ENCODE measurements around the gene PABPN1L. TPM values are rescaled to one million over a fixed set of nuclear protein-coding genes. Genes with fewer than 3 reads are reported as not detected.

The PABPN1L gene, protein sequence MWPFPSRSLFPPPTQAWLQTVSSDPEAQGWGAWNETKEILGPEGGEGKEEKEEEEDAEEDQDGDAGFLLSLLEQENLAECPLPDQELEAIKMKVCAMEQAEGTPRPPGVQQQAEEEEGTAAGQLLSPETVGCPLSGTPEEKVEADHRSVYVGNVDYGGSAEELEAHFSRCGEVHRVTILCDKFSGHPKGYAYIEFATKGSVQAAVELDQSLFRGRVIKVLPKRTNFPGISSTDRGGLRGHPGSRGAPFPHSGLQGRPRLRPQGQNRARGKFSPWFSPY
- polyA plus RNA-seq: 0.12 TPM
- long read RNA-seq, donor 1: 0 reads
- long read RNA-seq, donor 2: 0 reads
- long read RNA-seq, donor 3: 0 reads
- long read RNA-seq, donor 4: 0 reads
- long read RNA-seq, donor 5: 0 reads
- long read RNA-seq, donor 6: 0 reads
- long read RNA-seq, donor 7: 0 reads
- long read RNA-seq, donor 8: 0 reads
- long read RNA-seq, donor 9: 0 reads
- long read RNA-seq, donor 10: 0 reads
- long read RNA-seq, donor 11: 0 reads

DNA sequence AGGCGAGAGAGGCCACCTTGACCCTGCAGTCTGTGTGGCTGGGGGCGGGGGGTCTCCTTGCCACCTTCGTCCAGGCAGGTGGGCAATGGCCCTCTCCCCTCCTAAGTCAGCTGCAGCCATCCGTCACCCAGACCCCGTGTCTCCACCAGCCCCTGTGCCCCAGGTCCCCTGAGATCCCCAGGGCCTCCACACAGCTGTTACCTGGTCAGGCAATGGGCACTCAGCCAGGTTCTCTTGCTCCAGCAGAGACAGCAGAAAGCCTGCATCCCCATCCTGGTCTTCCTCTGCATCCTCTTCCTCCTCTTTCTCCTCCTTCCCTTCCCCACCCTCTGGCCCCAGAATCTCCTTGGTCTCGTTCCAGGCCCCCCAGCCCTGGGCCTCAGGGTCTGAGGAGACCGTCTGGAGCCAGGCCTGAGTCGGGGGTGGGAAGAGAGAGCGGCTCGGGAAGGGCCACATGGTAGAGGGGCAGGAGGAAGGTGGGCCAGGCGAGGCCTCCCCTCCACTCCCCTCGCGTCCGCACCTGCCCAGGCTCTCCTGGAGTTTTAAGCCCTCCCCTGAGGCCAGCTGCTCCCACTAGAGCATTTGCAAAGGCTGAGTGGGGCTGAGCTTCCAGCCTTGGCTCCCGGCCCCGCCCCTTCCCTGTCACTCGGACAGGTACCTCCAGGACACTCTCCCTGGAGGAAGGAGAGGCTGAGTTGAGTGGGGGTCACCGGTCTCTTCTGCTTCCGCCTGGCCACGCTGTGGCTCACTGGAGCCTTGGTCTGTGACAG is at the start of gene PABPN1L:
PABPN1L (minus strand) TSS at position 510 of the 770 bp plus-strand sequence; CDS start at position 456, 54 bp downstream.
- DNase-seq: no peak
- H3K27ac ChIP-seq (ENCODE audit: low read length): no peak within 1 kb of the TSS
- H3K36me3 ChIP-seq (ENCODE audit: control insufficient read depth, insufficient read depth, low read length): peaks cover 14% of the 10 kb centered on the region
- peaks cover 3% of the 10 kb centered on the region for H3K9me3 ChIP-seq (ENCODE audit: control insufficient read depth, low read depth, low read length)
- no peaks in the 10 kb centered on the region for H3K4me1 ChIP-seq (ENCODE audit: control insufficient read depth, insufficient read depth, low read length)
- H3K4me3 ChIP-seq (ENCODE audit: low read length): no peak within 1 kb of the TSS
- no CpG with 5 or more reads among the region's 20 CpGs for WGBS (ENCODE audit: insufficient coverage, low lambda C conversion rate)
- peaks cover 13% of the 10 kb centered on the region for H3K27me3 ChIP-seq (ENCODE audit: control insufficient read depth, insufficient read depth, low read length)

- Histone ChIP-seq H3K9me3 (ENCODE audit: control insufficient read depth, low read depth, low read length) (no peaks in the 10 kb centered on the region), H3K36me3 (ENCODE audit: control insufficient read depth, insufficient read depth, low read length) (no peaks in the 10 kb centered on the region), H3K4me1 (ENCODE audit: control insufficient read depth, insufficient read depth, low read length) (no peaks in the 10 kb centered on the region), H3K4me3 (ENCODE audit: low read length) (no peak overlapping the region), H3K27me3 (ENCODE audit: control insufficient read depth, insufficient read depth, low read length) (no peaks in the 10 kb centered on the region), H3K27ac (ENCODE audit: low read length) (no peak overlapping the region)
- no CpG with 5 or more reads among the region's 30 CpGs for WGBS (ENCODE audit: insufficient coverage, low lambda C conversion rate)
- no peak for DNase-seq
Observed at GRCh38 chr16:88915639-88916327, 49.3 kb upstream of the PABPN1L start.

DNA sequence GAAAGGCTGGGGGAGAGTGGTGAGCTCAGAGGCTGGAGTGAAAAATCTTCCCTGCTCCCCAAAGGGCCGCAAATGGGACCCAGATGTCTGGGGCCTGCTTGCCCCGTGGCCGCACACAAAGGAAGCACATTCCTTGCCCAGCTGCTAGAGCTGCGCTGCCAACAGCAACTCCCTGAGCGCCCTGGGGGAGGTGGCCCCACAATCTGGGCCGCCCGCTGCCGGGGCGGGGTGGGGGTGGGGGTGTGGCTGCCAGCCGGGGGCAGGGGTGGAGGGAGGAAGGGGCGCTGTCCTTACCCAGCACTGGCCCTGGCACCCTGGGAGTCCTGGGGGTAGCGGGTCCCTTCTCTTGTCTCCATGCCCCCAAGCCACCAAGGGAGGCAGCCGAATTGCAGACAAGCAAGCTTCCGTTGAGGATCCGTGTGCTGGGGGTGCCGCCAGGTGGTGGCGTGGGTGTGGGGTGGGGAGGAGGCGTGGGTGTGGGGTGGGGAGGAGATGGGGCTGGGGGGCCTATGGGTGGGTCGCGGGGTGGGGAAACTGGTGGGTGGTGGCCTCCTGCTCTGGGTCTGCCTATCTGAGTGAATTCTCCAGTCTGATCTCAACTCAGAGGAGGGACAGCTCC is 48.4 kb upstream of the PABPN1L start:
- no CpG with 5 or more reads among the region's 20 CpGs for whole genome bisulfite sequencing (ENCODE audit: insufficient coverage, low lambda C conversion rate)
- no peak overlapping the region for H3K4me3 ChIP-seq (ENCODE audit: low read length)
- H3K4me1 ChIP-seq (ENCODE audit: control insufficient read depth, insufficient read depth, low read length): no peaks in the 10 kb centered on the region
- no peaks in the 10 kb centered on the region for H3K27me3 ChIP-seq (ENCODE audit: control insufficient read depth, insufficient read depth, low read length)
- no peaks in the 10 kb centered on the region for H3K36me3 ChIP-seq (ENCODE audit: control insufficient read depth, insufficient read depth, low read length)
- H3K27ac ChIP-seq (ENCODE audit: low read length): no peak overlapping the region
- peaks cover 4% of the 10 kb centered on the region for H3K9me3 ChIP-seq (ENCODE audit: control insufficient read depth, low read depth, low read length)
- DNase-seq: no peak

- DNase-seq: no peak
- Histone ChIP-seq H3K9me3 (ENCODE audit: control insufficient read depth, low read depth, low read length) (peaks cover 4% of the 10 kb centered on the region), H3K36me3 (ENCODE audit: control insufficient read depth, insufficient read depth, low read length) (no peaks in the 10 kb centered on the region), H3K27me3 (ENCODE audit: control insufficient read depth, insufficient read depth, low read length) (no peaks in the 10 kb centered on the region), H3K4me1 (ENCODE audit: control insufficient read depth, insufficient read depth, low read length) (no peaks in the 10 kb centered on the region), H3K27ac (ENCODE audit: low read length) (no peak overlapping the region), H3K4me3 (ENCODE audit: low read length) (no peak overlapping the region)
- WGBS (ENCODE audit: insufficient coverage, low lambda C conversion rate): no CpG with 5 or more reads among the region's 13 CpGs
Observed at GRCh38 chr16:88913870-88914269, 47.4 kb upstream of the PABPN1L start.

GRCh38 chr16:88913001-88913612 is 46.6 kb upstream of the PABPN1L start:
- no peak overlapping the region for H3K27ac ChIP-seq (ENCODE audit: low read length)
- H3K36me3 ChIP-seq (ENCODE audit: control insufficient read depth, insufficient read depth, low read length): no peaks in the 10 kb centered on the region
- no peak for DNase-seq
- H3K4me1 ChIP-seq (ENCODE audit: control insufficient read depth, insufficient read depth, low read length): no peaks in the 10 kb centered on the region
- H3K4me3 ChIP-seq (ENCODE audit: low read length): no peak overlapping the region
- H3K27me3 ChIP-seq (ENCODE audit: control insufficient read depth, insufficient read depth, low read length): no peaks in the 10 kb centered on the region
- WGBS (ENCODE audit: insufficient coverage, low lambda C conversion rate): no CpG with 5 or more reads among the region's 16 CpGs
- H3K9me3 ChIP-seq (ENCODE audit: control insufficient read depth, low read depth, low read length): peaks cover 4% of the 10 kb centered on the region

- no peaks in the 10 kb centered on the region for H3K27me3 ChIP-seq (ENCODE audit: control insufficient read depth, insufficient read depth, low read length)
- H3K27ac ChIP-seq (ENCODE audit: low read length): no peak overlapping the region
- no CpG with 5 or more reads among the region's 15 CpGs for WGBS (ENCODE audit: insufficient coverage, low lambda C conversion rate)
- no peak for DNase-seq
- no peaks in the 10 kb centered on the region for H3K36me3 ChIP-seq (ENCODE audit: control insufficient read depth, insufficient read depth, low read length)
- H3K4me3 ChIP-seq (ENCODE audit: low read length): no peak overlapping the region
- no peaks in the 10 kb centered on the region for H3K4me1 ChIP-seq (ENCODE audit: control insufficient read depth, insufficient read depth, low read length)
- H3K9me3 ChIP-seq (ENCODE audit: control insufficient read depth, low read depth, low read length): peaks cover 4% of the 10 kb centered on the region
Observed at GRCh38 chr16:88912556-88912955, 46.1 kb upstream of the PABPN1L start.

GRCh38 chr16:88911946-88912310 is 45.5 kb upstream of the PABPN1L start:
- H3K27me3 ChIP-seq (ENCODE audit: control insufficient read depth, insufficient read depth, low read length): no peaks in the 10 kb centered on the region

GRCh38 chr16:88911136-88911945 is 44.9 kb upstream of the PABPN1L start:
- Histone ChIP-seq H3K4me3 (ENCODE audit: low read length) (no peak overlapping the region), H3K9me3 (ENCODE audit: control insufficient read depth, low read depth, low read length) (peaks cover 4% of the 10 kb centered on the region), H3K36me3 (ENCODE audit: control insufficient read depth, insufficient read depth, low read length) (no peaks in the 10 kb centered on the region), H3K27ac (ENCODE audit: low read length) (no peak overlapping the region), H3K27me3 (ENCODE audit: control insufficient read depth, insufficient read depth, low read length) (no peaks in the 10 kb centered on the region), H3K4me1 (ENCODE audit: control insufficient read depth, insufficient read depth, low read length) (no peaks in the 10 kb centered on the region)
- no CpG with 5 or more reads among the region's 36 CpGs for WGBS (ENCODE audit: insufficient coverage, low lambda C conversion rate)
- DNase-seq: no peak

More at GRCh38 chr16:88911946-88912310, 45.5 kb upstream of the PABPN1L start:
- H3K27ac ChIP-seq (ENCODE audit: low read length): no peak overlapping the region
- no peaks in the 10 kb centered on the region for H3K36me3 ChIP-seq (ENCODE audit: control insufficient read depth, insufficient read depth, low read length)
- no peak overlapping the region for H3K4me3 ChIP-seq (ENCODE audit: low read length)
- H3K4me1 ChIP-seq (ENCODE audit: control insufficient read depth, insufficient read depth, low read length): no peaks in the 10 kb centered on the region
- H3K9me3 ChIP-seq (ENCODE audit: control insufficient read depth, low read depth, low read length): peaks cover 4% of the 10 kb centered on the region
- DNase-seq: no peak
- WGBS (ENCODE audit: insufficient coverage, low lambda C conversion rate): no CpG with 5 or more reads among the region's 16 CpGs

All from large intestine (tissue), 12 donors.